Lung (tissue), 12 donors: ENCODE results near the gene GNL2. TPM values are rescaled to one million over a fixed set of nuclear protein-coding genes. Genes with fewer than 3 reads are reported as not detected.

ENCODE experiments used
- ATAC-seq: fragments of 200-7000 bp; cut with Tn5 transposase; one replicate; pipeline ENCODE4 v1.9.1; 2020; ENCODE audit warnings: moderate number of reproducible peaks; ENCODE audit not compliant: insufficient read depth, low FRiP score
- DNase-seq, 3 donors: peaks; one replicate each; pipeline ENCODE4 v3.0.0-alpha.2; 2013 to 2017
- H3K27ac ChIP-seq, 2 donors: one replicate each; pipeline ENCODE4 v1.5.1; 2013; ENCODE audit warnings: mild to moderate bottlenecking in 2 of 2, moderate library complexity in 2 of 2, control low read depth in 1 of 2, inconsistent platforms in 1 of 2, low read depth in 1 of 2, low read length in 1 of 2
- H3K27me3 ChIP-seq, 3 donors: one replicate each; pipeline ENCODE4 v1.5.1; 2013; ENCODE audit warnings: low read length in 2 of 3; ENCODE audit not compliant: control insufficient read depth in 3 of 3, insufficient read depth in 3 of 3
- H3K36me3 ChIP-seq, 4 donors: one replicate each; pipeline ENCODE4 v1.5.1; 2013; ENCODE audit warnings: low read length in 4 of 4, mild to moderate bottlenecking in 1 of 4, moderate library complexity in 1 of 4; ENCODE audit not compliant: control insufficient read depth in 4 of 4, insufficient read depth in 4 of 4
- H3K4me1 ChIP-seq, 5 donors: one replicate each; pipeline ENCODE4 v1.5.1; 2013; ENCODE audit warnings: low read length in 5 of 5, mild to moderate bottlenecking in 2 of 5, moderate library complexity in 1 of 5; ENCODE audit not compliant: control insufficient read depth in 5 of 5, insufficient read depth in 5 of 5
- H3K4me3 ChIP-seq: one replicate; pipeline ENCODE4 v1.5.1; 2013; ENCODE audit warnings: mild to moderate bottlenecking, control low read depth, moderate library complexity
- H3K9ac ChIP-seq, 2 donors: one replicate each; pipeline ENCODE4 v1.5.1; 2013; ENCODE audit warnings: low read length in 2 of 2, control low read depth in 1 of 2; ENCODE audit not compliant: insufficient read depth in 1 of 2
- H3K9me3 ChIP-seq, 4 donors: one replicate each; pipeline ENCODE4 v1.5.1; 2013; ENCODE audit warnings: low read length in 3 of 4, mild to moderate bottlenecking in 1 of 4, moderate library complexity in 1 of 4; ENCODE audit not compliant: control insufficient read depth in 4 of 4, insufficient read depth in 3 of 4
- WGBS, 2 donors: extraction: QIAGEN DNeasy Blood & Tissue Kit; methylation state at CpG; one replicate each; pipeline ENCODE4 v1.1.7; 2013; 5-methylcytosine and 5-hydroxymethylcytosine counted together
- polyA plus RNA-seq, 2 donors: library from polyadenylated mRNA; stranded (reverse); fragments of 200-250 nt; gene quantifications; one replicate each; pipeline ENCODE4 v1.2.1, GENCODE V29; 2013
- total RNA-seq, 2 donors: library from RNA; depleted of rRNA in 1 of 2; stranded (reverse); fragments of >200 nt in 1 of 2; gene quantifications; one replicate each; pipeline ENCODE4 v1.2.1, GENCODE V29; 2014 to 2021
- TF ChIP-seq, protein P1 (sequence below): IDR thresholded peaks from 2 replicates; pipeline ENCODE4 v1.5.1; 2012; ENCODE audit warnings: mild to moderate bottlenecking; ENCODE audit errors: control extremely low read depth, extremely low read depth
- donor health status: control.
- donor health status: control.
- donor health status: Bipolar disorder and iron deficiency.
- donor health status: healthy.
- donor health status: DM: yes; HTN: yes; CAD: no.

GNL2 gene
- total and polyA plus RNA-seq, 4 donors = 39.3 to 148 (median 44.3) TPM

DNA sequence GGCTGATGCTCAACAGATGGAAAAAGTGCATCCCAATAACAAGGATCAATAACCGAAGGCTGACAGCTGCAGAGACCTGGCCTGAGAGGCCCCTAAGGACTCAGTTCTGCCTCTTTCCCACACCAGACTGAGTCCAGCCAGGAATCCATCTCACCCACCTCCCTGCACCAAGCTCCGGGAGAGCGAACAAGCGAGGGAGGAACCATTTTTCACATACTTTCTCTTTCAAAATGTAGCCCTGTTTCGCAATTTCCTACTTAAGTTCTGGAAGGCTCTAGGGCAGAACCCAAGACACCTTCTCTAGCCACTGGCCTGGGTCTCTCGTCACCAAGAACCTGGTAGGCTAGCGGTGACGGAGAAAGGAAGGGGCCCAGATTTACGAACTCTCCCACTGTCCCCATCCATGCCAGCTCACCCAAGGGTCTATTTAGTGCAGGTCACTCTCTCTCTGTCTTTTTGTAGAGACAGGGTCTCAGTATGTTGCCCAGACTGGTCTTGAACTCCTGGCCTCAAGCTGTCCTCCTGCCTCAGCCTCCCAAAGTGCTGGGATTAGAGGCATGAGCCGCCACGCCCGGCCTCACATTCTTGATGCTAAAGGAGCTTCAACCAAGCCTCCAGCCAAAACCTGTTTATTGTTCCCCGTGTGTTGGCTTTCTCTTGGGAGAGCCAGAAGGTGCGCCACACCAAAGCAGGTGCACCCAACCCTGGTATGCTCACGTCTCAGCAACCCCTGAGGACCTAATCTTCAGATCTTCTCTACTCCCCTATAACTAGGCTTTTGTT, 10.9 kb upstream of the GNL2 start:
- H3K4me3 ChIP-seq = no peak overlapping the region
- H3K9ac ChIP-seq = no peak overlapping the region
- H3K27me3 ChIP-seq = peaks cover 0 to 18% (median 0%) of the 10 kb centered on the region in 3 donors
- ATAC-seq (peak; percentile 39), DNase-seq (peak in 2 of 3 donors; percentile 35 to 53)
- peak overlapping the region in 1 of 2 donors; percentile 32 for H3K27ac ChIP-seq
- no peaks in the 10 kb centered on the region for H3K4me1 ChIP-seq
- TF ChIP-seq, protein P1, sequence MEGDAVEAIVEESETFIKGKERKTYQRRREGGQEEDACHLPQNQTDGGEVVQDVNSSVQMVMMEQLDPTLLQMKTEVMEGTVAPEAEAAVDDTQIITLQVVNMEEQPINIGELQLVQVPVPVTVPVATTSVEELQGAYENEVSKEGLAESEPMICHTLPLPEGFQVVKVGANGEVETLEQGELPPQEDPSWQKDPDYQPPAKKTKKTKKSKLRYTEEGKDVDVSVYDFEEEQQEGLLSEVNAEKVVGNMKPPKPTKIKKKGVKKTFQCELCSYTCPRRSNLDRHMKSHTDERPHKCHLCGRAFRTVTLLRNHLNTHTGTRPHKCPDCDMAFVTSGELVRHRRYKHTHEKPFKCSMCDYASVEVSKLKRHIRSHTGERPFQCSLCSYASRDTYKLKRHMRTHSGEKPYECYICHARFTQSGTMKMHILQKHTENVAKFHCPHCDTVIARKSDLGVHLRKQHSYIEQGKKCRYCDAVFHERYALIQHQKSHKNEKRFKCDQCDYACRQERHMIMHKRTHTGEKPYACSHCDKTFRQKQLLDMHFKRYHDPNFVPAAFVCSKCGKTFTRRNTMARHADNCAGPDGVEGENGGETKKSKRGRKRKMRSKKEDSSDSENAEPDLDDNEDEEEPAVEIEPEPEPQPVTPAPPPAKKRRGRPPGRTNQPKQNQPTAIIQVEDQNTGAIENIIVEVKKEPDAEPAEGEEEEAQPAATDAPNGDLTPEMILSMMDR = no peak
- H3K9me3 ChIP-seq = no peaks in the 10 kb centered on the region
- no peaks in the 10 kb centered on the region for H3K36me3 ChIP-seq
- WGBS, 2 donors = 65 to 69% methylated on average over 15 of the region's 15 CpGs

DNA sequence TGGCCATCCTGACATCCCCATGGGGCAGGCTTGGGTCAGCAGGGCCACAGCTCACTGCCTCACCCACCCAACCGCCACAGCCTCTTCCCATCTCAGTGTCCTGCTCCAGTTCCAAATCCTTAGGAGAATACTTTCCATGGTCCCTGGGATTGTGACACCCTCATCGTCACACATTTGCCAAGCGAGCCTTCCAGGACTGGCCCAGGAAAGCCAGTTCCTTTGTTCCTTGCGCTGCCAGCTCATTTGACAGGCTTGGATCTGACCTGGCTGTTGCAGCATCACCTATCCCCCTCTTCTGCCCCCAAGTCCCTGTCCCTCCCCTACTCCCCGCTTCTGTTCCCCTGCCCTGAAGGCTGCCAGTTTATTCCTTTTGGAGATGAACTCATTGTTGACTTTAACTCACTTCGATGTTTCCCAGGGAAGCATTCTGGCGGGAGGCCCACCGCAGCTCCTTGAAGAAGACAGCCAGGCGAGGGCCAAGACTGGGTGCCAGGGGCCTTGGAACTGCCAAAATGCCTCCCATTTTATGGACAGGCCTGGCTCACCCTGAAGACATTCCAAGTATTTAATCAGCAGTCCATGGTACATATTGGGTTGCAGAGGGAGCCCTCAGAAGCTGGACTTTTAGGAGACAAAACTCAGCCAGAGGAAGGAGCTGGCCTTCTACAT, 10.2 kb upstream of the GNL2 start:
- H3K4me1 ChIP-seq = no peaks in the 10 kb centered on the region
- TF ChIP-seq, protein P1 = no peak
- 76 to 85% methylated on average over 9 of the region's 9 CpGs for WGBS, 2 donors
- DNase-seq (no peak), ATAC-seq (no peak)
- peaks cover 0 to 18% (median 0%) of the 10 kb centered on the region in 3 donors for H3K27me3 ChIP-seq
- H3K9me3 ChIP-seq = no peaks in the 10 kb centered on the region
- no peak overlapping the region for H3K9ac ChIP-seq
- no peak overlapping the region for H3K4me3 ChIP-seq
- H3K27ac ChIP-seq = peak overlapping the region in 1 of 2 donors; percentile 13
- no peaks in the 10 kb centered on the region for H3K36me3 ChIP-seq

GRCh38 chr1:37605061-37605650, 9.4 kb upstream of the GNL2 start:
- Histone ChIP-seq H3K9ac (no peak overlapping the region), H3K36me3 (no peaks in the 10 kb centered on the region), H3K9me3 (no peaks in the 10 kb centered on the region), H3K4me1 (peaks cover 0 to 4% (median 0%) of the 10 kb centered on the region in 5 donors), H3K27me3 (peaks cover 0 to 22% (median 0%) of the 10 kb centered on the region in 3 donors), H3K27ac (no peak overlapping the region), H3K4me3 (no peak overlapping the region)
- DNase-seq (no peak), ATAC-seq (no peak)
- WGBS, 2 donors = 79 to 86% methylated on average over 12 of the region's 12 CpGs
- TF ChIP-seq, protein P1 = no peak
